PFSK-1 (cell line): Measurements from ENCODE around the gene ACTR5.

Experiments used
- FOXP2 ChIP-seq: optimal IDR thresholded peaks from 2 replicates; pipeline ENCODE3; 2011; ENCODE audit warnings: borderline replicate concordance, control low read depth, inconsistent platforms; ENCODE audit not compliant: insufficient read depth; ENCODE audit errors: extremely low read length, extremely low read depth
- POLR2AphosphoS5 ChIP-seq: IDR thresholded peaks from 2 replicates; pipeline ENCODE4 v1.6.1; 2012; ENCODE audit warnings: low read depth, mild to moderate bottlenecking, control low read depth, low read length, moderate library complexity
- SIN3A ChIP-seq: IDR thresholded peaks from 2 replicates; pipeline ENCODE4 v1.6.1; 2012; ENCODE audit warnings: mild to moderate bottlenecking, low read length, moderate library complexity, borderline replicate concordance; ENCODE audit not compliant: insufficient read depth
- TAF1 ChIP-seq: IDR thresholded peaks from 2 replicates; pipeline ENCODE4 v1.6.1; 2012; ENCODE audit warnings: low read length, control low read depth, borderline replicate concordance; ENCODE audit not compliant: insufficient read depth
- TF ChIP-seq, protein P1 (sequence below), 2 experiments: IDR thresholded peaks; 2 replicates each; pipeline versions ENCODE4 v1.6.1 to v1.8.0; 2011 to 2012; ENCODE audit warnings: low read depth in 2 of 2, low read length in 2 of 2, control low read depth in 1 of 2, inconsistent platforms in 1 of 2, mild to moderate bottlenecking in 1 of 2, moderate library complexity in 1 of 2; ENCODE audit not compliant: insufficient read depth in 1 of 2

DNA sequence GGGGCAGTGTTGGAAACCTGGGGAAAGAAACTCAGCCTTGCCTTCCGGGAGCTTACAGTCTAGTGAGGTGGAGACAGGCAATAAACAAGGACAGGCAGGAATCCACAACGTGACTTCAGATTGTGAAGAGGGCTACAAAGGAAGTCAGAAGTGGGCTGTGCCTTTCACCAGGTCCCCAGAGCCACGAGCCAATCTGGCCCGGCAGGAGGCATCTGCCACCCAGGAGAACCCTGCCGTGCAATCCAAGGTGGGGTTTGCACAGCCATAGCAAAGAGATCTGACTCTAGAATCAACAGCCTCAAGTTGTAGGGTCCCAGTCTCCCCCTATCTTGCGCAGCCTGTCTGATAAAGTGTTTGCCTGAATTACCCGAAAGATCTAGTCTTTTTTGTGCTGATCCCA is 18.5 kb upstream of the ACTR5 start:
- TF ChIP-seq POLR2AphosphoS5 (no peak), TAF1 (no peak), SIN3A (no peak), FOXP2 (no peak)
- TF ChIP-seq, protein P1, sequence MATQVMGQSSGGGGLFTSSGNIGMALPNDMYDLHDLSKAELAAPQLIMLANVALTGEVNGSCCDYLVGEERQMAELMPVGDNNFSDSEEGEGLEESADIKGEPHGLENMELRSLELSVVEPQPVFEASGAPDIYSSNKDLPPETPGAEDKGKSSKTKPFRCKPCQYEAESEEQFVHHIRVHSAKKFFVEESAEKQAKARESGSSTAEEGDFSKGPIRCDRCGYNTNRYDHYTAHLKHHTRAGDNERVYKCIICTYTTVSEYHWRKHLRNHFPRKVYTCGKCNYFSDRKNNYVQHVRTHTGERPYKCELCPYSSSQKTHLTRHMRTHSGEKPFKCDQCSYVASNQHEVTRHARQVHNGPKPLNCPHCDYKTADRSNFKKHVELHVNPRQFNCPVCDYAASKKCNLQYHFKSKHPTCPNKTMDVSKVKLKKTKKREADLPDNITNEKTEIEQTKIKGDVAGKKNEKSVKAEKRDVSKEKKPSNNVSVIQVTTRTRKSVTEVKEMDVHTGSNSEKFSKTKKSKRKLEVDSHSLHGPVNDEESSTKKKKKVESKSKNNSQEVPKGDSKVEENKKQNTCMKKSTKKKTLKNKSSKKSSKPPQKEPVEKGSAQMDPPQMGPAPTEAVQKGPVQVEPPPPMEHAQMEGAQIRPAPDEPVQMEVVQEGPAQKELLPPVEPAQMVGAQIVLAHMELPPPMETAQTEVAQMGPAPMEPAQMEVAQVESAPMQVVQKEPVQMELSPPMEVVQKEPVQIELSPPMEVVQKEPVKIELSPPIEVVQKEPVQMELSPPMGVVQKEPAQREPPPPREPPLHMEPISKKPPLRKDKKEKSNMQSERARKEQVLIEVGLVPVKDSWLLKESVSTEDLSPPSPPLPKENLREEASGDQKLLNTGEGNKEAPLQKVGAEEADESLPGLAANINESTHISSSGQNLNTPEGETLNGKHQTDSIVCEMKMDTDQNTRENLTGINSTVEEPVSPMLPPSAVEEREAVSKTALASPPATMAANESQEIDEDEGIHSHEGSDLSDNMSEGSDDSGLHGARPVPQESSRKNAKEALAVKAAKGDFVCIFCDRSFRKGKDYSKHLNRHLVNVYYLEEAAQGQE (IDR thresholded peaks at IDR 0.05; ENCODE audit: insufficient read depth in 1 of 2, low read depth in 2 of 2, low read length in 2 of 2) = no peak
